GM21786 (cell line): ENCODE measurements around the gene TMIGD3.
A peak's percentile ranks its signal among the peaks of the same experiment; 100 is the strongest.

Source experiments
- ATAC-seq: cut with Tn5 transposase; IDR thresholded peaks from one replicate; pipeline ENCODE4 v1.9.1; 2021; ENCODE audit not compliant: unreplicated experiment

The TMIGD3 gene

GRCh38 chr1:111476214-111476613 is 27.2 kb downstream of the TMIGD3 start:
- no peak for ATAC-seq

DNA sequence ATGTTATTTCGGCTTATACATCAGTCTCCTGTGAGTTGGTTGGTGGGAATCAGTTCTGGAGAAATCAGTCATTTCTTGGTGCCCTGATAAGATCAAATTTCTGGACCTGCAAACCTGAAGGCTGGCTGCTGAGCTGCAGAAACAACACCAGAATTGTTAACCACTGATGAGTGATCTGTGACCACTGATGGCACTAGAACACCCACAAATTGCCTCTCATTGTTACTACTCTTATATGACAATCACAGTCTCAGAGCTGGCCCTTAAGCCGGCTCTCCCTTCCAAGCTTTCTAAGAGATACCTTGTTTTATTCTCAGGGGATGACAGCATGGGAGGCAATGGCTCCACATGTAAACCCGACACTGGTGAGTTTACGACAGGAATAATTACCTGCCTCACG is 27.7 kb downstream of the TMIGD3 start:
- no peak for ATAC-seq

DNA sequence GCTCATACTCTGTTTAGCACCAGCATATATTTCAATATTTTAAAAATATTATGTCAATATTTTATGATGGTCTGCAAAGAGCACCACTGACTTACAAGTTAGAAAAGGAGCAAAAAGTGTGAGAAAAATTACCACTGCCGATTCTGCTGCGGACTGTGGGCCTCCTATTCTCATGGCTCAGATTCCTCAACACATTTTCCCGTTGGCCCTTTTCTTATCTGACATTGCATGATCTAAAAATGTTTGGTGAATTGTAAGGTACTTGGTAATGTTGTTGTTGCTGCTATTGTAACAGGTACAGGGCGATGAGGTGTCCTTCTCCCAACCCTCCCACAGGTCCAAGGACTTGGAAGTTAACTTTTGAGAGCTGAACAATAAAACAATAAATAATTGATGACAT is 28.9 kb downstream of the TMIGD3 start:
- no peak for ATAC-seq

DNA sequence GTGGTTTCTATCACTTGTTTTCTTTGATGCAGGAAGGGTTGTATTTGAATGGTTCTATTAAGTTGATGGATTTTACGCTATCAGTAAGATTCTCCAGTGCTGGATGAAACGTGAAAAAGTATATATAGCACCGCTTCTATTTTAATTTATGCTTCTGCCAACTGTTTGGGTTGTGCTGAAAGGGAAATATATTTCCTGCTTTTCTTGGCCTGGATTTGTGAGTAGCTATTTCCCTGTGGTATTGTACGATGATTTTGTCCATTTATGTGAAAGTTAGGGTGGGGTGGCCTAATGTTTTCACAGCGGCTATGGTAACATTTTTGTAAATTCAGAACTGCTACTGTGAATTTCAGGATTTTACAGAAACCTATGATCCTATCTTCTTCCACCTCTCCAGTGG is 29.3 kb downstream of the TMIGD3 start:
- no peak for ATAC-seq

GRCh38 chr1:111471538-111471937 is 31.9 kb downstream of the TMIGD3 start:
- no peak for ATAC-seq

DNA sequence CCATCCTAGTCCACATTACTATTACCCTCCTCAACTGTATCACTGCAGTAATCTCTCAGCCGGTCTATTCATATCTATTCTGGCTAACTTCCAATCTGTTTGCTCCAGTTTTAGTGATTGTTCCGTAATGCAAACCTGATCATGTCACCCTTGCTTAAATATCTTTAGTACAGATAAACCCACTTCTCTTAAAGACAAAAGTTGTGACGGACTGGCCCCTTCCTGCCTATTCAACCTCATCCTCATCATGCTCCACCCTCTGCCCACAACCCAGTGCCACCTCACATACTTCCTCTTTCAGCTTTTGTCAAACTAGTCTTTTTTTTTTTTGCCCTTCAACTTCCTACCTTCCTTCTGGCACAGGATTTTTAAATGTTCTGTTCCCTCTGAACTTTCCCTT is 32.4 kb downstream of the TMIGD3 start:
- no peak for ATAC-seq

DNA sequence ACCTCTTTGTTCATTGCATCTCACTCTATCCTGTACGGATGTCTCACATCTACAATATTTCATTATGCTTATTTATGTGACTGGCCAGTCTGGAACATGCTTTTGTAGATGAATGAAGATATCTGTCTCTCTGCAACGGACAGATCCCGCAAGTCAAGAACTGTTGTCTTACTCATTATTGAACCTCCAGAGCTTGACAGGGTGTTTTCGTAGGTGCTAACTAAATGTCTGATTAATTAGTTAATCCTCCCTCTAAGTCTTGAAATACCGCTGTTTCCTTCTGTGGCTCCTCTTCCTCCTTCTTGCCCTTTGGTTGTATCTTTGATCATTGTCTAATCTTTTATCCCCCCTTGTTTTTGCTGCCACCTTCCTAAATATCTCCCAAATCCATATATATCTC is 32.8 kb downstream of the TMIGD3 start:
- no peak for ATAC-seq

- ATAC-seq = no peak
Measured at GRCh38 chr1:111469539-111469938, 33.9 kb downstream of the TMIGD3 start.

DNA sequence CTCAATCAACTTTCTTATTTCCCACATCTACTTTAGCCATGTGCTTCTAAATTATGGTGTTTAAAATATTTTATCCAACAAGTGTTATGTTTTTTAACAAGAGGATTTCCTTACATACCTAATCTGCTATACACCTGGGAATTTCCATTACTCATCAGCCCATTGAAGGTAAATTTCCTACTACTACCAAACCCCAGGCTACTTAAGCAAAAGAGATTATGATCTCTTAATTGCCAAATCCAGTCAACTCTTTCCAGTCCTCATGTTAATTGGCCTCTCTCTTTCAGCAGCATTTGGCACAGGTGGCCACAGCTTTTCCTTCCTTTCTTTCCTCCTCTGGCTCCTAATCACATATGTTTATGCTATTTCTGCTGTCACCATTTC is 34.7 kb downstream of the TMIGD3 start:
- ATAC-seq = no peak

- no peak for ATAC-seq
Measured at GRCh38 chr1:111467865-111468716, 35.3 kb downstream of the TMIGD3 start.

DNA sequence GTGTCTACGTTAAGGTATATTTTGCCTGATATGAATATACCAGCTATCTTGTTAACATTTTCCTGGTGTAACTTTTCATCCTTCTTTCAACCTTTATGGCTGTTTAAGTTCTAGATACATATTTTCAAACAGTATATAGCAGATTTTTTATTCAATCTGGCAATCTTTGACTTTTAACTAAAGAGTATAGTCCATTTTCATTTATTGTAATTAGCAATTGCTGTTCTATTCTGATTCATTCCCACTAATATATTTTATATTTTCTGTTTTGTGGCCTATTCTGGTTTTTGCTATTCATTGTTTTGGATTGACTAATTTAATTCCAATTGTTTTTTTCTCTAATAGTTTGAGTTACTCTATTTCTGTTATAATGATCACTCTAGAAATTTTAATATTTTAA is 37.0 kb downstream of the TMIGD3 start:
- ATAC-seq = no peak

- no peak for ATAC-seq
Measured at GRCh38 chr1:111465754-111466153, 37.7 kb downstream of the TMIGD3 start.

DNA sequence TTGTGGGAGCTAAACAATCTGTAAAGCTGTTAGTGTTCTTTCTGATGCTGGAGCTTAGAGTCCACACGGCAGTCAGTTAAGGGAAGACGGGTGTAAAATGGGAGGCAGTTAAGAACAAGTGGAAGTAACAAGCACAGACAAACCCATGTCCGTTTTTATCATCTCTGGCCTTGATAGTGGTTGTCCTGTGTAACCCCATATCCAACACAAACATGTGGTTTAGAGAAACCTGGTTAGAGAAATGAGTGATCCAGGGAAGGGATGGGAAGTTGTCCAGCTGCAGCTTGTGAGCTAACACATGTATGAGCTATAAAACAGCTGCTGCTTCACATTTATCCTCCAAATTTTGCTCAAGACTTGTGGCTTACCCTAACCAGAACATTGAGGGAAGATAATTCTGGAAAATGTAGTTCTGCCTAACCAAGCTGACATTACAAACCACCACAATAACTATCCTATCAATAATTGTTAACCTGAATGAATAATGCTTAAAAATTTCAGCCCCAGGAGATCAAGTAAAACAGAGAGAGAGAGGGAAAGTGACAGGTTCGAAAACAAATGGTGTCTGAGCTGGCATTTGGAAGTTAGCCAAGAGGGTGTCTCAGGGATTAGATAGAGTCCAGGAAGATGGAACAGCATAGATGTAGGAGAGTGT is 40.3 kb downstream of the TMIGD3 start:
- ATAC-seq = no peak

GRCh38 chr1:111462370-111463028 is 40.9 kb downstream of the TMIGD3 start:
- no peak for ATAC-seq

GRCh38 chr1:111461765-111462164 is 41.7 kb downstream of the TMIGD3 start:
- ATAC-seq = no peak

DNA sequence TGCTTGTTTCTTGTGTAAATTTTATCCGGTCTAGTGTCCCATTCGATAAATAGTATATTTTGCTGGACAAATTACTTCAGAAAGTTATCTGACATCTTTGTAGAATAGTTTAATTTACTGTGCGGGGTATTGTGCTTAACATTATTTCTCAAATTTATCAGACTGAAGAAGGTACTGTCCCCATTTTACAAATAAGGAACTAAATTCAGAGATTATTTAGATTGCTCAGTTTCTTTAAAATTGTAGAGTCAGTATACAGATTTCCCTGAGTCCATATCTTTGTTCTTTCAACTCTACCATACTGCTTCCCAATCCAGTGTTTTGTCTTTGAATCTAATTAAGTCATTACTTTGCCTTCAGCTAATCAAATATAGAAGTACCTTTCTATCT is 47.8 kb downstream of the TMIGD3 start:
- no peak for ATAC-seq

GRCh38 chr1:111454859-111455641 is 48.4 kb downstream of the TMIGD3 start:
- ATAC-seq = peak; percentile 71

DNA sequence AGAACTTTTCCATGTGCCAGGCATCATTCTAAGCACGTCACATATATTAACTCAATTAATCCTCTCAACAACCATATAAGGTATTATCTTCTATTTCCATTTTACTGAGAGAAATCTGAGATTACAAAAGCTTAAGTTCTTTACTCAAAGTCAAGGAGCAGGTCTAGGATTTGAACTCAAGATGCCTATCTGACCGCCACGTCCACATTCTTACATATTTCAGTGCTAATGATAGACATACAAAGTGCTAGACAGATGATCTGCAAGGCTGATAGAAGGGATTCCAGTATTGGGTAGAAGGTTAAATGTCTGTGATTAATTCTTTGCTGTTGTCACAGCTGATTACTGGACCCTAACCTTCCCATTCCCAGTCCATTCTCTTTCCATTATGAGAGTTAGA is 49.7 kb downstream of the TMIGD3 start:
- ATAC-seq = no peak

- ATAC-seq = no peak
Measured at GRCh38 chr1:111452581-111452980, 50.9 kb downstream of the TMIGD3 start.

DNA sequence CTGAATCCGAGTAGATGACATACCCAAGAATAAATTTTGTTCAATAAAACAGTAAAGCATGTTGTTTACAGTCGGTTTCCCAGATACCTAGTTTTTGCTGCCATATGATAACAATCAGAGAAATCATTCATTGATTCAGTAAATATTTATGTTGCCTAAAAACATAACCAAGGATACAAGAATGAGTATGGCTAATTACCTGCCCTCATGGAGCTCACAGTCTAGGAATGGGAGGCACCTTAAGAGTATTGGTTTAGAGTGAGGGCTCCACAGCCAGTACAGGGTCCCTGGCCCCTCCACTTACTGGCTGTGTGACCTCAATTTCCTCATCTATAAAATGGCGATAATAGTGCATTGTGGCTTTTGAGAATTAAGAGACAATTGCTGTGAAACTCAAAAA is 53.2 kb downstream of the TMIGD3 start:
- no peak for ATAC-seq

- ATAC-seq = no peak
Measured at GRCh38 chr1:111449703-111450017, 53.8 kb downstream of the TMIGD3 start.
